ENCODE data around the gene CCDC57.
"Not testable (repeated sequence)": the region's sequence is repeated elsewhere in the genome, so short reads cannot be mapped to it uniquely, and the experiment has no call there.

CCDC57 gene

GRCh38 chr17:82219753-82220709 lies 7.4 kb upstream of the CCDC57 start:
- DNase-seq, result no peak

DNA sequence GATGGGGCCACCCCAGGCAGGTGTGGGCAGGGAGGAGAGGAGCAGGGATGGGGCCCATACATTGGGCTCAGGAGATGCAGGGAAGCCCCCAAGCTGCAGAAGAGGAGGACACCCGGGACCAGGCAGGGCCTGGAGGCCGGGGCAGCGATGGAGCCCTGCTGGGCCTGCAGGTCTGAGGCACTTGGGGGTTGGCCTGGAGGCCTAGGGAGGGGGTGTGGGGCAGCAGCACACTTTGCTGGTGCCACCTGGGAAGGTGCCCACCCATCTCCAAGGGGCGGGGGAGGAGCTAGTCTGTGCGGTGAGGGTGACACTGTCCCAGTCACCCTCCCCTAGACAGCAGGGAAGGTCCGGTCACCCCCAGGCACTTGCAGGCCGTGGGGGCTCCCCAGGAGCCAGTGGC lies 6.4 kb upstream of the CCDC57 start:
- no peak for DNase-seq

GRCh38 chr17:82218349-82219075 lies 5.9 kb upstream of the CCDC57 start:
- no peak for DNase-seq

DNA sequence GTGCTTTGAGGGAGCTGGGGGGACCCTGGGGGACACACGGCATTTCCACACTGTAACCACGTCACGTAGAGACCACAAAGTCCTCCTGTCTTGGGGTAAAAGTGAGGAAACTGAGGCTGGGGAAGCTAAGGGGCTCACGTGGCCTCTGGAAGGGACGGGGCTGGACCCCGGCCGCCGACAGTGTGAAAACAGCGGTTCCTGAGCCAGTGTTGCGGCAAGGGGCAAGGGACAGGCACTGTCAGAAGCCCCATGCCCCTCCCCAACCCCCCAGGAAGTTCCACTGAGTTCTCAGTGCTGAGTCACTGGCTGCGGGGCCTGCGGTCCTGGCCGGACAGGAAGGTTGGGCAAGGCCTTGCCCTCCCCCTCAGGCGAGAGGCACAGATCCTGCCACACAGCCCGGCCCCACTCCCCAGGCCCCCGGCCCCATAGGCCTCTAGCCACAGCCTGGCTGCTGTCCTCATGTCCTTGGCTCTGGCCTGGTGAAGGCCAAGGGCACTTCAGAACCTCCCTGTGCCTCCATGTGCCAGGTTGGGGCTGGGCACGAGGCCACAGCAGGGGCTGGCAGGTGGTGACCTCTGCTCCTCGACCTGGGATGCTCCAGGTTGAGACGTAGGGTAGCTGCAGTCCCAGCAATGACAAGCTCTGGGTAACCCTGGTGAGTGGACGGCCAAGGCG lies 5.0 kb upstream of the CCDC57 start:
- DNase-seq, result no peak

GRCh38 chr17:82217120-82217529 lies 4.5 kb upstream of the CCDC57 start:
- no peak for DNase-seq

GRCh38 chr17:82216301-82217119 lies 3.9 kb upstream of the CCDC57 start:
- DNase-seq, result no peak

- no peak for DNase-seq
These were observed 3.3 kb upstream of the CCDC57 start for GRCh38 chr17:82215972-82216300.

DNA sequence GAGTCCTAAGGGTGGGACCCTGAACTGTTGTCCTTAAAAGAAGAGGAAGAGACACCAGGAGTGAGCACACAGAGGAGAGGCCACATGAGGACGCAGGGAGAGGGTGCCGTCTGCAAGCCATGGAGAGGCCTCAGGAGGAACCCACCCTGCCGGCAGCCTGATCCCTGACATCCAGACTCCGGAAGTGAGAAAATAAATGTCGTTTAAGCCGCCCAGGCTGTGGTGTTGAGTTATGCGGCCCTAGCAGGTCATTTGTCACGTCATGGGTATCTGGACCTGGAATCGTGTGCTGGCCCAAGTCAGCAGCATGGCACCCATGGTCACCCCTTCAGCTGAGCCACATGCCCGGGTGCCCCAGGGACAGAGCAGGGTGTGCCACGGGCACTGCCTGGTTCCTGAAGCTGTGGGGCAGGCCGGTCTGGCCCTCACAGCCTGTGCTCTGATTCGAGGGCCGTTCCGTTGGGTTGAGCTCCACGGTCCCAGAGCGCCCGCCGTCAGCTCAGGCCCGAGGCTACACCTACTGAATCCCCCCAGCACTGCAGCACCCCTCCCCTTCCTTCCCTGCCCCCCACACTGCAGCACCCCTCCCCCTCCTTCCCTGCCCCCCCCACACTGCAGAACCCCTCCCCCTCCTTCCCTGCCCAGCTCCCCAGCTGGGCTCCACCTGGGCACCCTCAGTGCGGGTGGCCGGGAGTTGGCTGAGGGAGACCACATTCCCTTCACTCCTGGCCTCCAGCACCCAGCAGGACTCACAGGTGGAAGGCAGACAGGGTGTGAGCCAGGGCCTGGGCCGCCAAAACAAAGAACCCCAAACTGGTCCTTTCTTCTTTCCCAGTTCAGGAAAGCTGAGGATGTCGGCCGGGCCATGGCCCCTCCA lies 2.7 kb upstream of the CCDC57 start:
- DNase-seq, result no peak

DNA sequence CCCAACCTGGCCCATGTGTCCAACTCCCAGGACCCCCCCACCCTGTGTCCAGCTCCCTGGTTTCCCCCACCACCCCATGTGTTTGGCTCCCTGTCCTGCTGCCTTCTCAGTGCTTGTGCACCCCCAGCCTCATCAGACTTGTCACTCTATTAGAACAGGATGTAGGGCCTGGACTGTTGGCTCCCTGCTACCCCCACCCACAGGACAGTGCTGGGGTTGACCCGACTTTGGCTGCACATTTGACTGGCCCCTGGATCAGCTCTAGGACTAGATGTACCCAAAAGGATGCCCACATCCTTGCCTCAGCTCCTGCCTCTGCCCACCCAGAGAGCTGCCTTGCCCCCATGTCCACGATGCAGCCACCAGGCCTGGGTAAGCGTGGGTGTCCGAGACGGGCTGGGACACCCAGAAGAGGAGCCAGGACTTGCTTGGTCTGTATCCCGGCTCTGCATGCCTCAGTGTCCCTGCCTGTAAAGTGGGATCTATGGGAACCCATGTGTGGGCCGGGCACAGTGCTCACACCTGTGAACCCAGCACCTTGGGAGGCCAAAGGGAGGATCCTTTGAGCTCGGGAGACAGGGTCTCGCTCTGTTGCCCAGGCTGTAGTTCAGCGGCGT lies 1.5 kb upstream of the CCDC57 start:
- DNase-seq, result no peak

DNA sequence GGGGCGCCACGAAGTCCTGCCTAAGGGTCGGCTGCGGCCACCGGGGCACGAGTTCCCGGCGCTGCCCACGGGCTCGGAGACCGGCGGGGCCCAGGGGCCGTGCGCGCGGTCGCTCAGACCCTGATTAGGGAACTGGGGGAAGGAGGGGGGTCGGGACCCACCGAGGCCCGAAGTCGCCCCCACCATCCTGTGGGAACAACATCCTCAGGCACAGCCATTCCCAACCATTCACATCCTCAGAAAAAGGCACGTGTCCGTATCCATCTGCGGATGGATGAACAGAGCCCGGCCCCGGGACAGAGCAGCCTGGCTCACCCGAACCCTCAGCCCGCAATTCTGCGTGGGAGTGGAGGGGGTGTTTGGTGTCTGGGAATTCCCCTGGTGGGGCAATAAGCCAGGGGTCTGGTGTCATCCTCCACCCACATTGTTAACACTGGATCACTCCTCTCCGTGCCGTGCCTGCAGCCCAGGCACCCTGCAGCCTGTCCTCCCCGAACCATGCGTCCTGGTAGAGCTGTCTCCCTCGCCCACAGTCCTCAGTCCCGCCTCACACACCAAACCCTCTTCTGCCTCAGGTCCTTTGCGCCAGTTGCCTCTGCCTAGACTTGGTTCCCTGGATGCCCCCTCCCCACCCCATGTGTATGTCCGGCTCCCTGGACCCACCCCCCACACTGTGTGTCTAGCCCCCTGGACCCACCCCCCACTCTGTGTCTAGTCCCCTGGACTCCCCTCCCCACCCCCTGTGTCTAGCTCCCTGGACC lies 789 bp upstream of the CCDC57 start:
- DNase-seq, result peak; percentile 78

GRCh38 chr17:82210655-82211054 lies 2.0 kb downstream of the CCDC57 start:
- DNase-seq, result not testable (repeated sequence)

- DNase-seq, result peak; percentile 84
These were observed 6.7 kb downstream of the CCDC57 start for GRCh38 chr17:82205720-82206508.

- DNase-seq, result peak; percentile 79
These were observed 7.6 kb downstream of the CCDC57 start for GRCh38 chr17:82204831-82205719.

GRCh38 chr17:82203920-82204319 lies 8.7 kb downstream of the CCDC57 start:
- DNase-seq, result no peak

GRCh38 chr17:82202981-82203380 lies 9.7 kb downstream of the CCDC57 start:
- no peak for DNase-seq

- no peak for DNase-seq
These were observed 11.1 kb downstream of the CCDC57 start for GRCh38 chr17:82201498-82201910.

DNA sequence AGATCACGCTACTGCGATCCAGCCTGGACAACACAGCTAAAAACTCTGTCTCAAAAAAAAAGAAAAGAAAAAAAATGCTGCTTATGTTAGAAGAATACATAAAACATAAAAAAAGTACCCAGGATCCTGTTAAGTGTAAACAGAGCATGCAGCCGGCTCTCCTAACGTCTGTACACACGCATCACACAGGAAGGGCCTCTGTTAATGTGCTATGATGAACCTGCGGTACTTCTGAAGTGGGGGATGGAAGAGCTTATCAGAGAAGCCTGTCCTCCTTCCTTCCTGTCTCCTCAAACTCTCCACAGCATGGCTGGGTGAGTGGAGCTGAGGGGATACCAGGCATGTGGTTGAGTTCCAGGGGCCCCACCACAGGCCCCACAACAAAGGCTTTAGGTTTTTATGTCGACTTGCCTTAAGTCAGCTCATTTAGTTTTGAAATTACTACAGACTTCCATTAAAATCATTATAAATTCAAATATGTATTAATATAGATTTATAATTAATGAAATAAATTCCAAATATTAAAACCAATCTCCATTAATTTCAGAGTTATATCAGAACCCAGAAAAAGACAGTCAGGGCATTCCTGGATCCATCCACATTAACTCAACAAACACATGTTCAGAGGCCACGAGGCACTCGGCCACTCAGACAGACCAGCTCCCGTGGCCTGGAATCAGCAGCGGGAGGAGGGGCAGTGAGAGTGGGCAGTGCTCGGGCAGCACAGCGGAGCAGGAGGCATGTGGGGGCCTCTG lies 11.7 kb downstream of the CCDC57 start:
- DNase-seq, result no peak

DNA sequence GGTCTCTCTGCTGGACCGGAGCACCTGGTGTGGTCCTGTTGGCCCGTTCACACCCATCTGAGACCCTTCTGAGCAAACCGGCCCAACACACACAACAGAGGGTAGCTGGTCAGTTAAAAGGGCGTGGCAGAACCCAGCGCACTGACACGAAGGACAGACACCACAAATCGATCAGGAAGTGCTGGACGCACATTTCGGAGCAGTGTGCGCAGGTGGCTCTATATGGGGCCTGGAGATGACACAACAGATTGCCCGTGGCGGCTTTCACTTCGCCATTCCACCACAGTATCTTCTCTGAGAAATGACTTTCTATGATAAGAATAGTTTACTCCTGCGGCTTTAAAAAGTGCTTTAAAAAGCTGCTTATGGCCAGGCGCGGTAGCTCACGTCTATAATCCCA lies 12.5 kb downstream of the CCDC57 start:
- no peak for DNase-seq
